OCI-LY3 (cell line): Measurements from ENCODE around the gene MRC2.

Source experiments
- H2AFZ ChIP-seq: fragments of 200-600, 300-600 bp; shearing (Covaris generic); 2 replicates; pipeline ENCODE4 v1.6.0; 2014; ENCODE audit warnings: antibody characterized with exemption, low read depth, low read length
- H3K27ac ChIP-seq: fragments of 200-600, 300-600 bp; sonication (generic); 2 replicates; pipeline ENCODE4 v1.5.1; 2014; ENCODE audit warnings: mild to moderate bottlenecking, low read length, moderate library complexity, mixed read lengths
- H3K27me3 ChIP-seq: fragments of 200-600, 300-600 bp; sonication (generic); 2 replicates; pipeline ENCODE4 v1.6.1; 2014; ENCODE audit warnings: low read depth, low read length, mixed read lengths
- H3K36me3 ChIP-seq: fragments of 200-600, 300-600 bp; sonication (generic); replicated peaks from 2 replicates; pipeline ENCODE3; 2014; ENCODE audit warnings: low read depth, low read length, mixed read lengths
- H3K4me1 ChIP-seq: fragments of 300-600, 200-600 bp; sonication (generic); 2 replicates; pipeline ENCODE4 v1.6.1; 2014; ENCODE audit warnings: low read length, mixed read lengths
- H3K4me2 ChIP-seq: fragments of 200-600, 300-600 bp; sonication (generic); 2 replicates; pipeline ENCODE4 v1.6.1; 2014; ENCODE audit warnings: low read length, mixed read lengths
- H3K4me3 ChIP-seq: fragments of 300-600, 200-600 bp; sonication (generic); 2 replicates; pipeline ENCODE4 v1.5.1; 2014; ENCODE audit warnings: antibody characterized with exemption, mild to moderate bottlenecking, low read length, moderate library complexity
- H3K79me2 ChIP-seq: fragments of 300-600, 200-600 bp; shearing (Covaris generic); 2 replicates; pipeline ENCODE4 v1.6.1; 2014; ENCODE audit warnings: mild to moderate bottlenecking, low read length, mixed read lengths
- H3K9ac ChIP-seq: fragments of 300-600, 200-600 bp; shearing (Covaris generic); 2 replicates; pipeline ENCODE4 v1.6.0; 2014; ENCODE audit warnings: mild to moderate bottlenecking, low read length, moderate library complexity
- H3K9me3 ChIP-seq: fragments of 200-600, 300-600 bp; shearing (Covaris generic); 2 replicates; pipeline ENCODE4 v1.6.1; 2014; ENCODE audit warnings: low read length, mixed read lengths; ENCODE audit not compliant: insufficient read depth
- H4K20me1 ChIP-seq: fragments of 200-600, 300-600 bp; sonication (generic); 2 replicates; pipeline ENCODE4 v1.6.1; 2016; ENCODE audit warnings: low read length, mixed read lengths; ENCODE audit not compliant: insufficient read depth
- CTCF ChIP-seq: fragments of 200-600, 300-600 bp; sonication (generic); IDR thresholded peaks from 2 replicates; pipeline ENCODE4 v1.5.1; 2014; ENCODE audit warnings: antibody characterized with exemption, low read length, low read depth
- EZH2phosphoT487 ChIP-seq: fragments of 200-600 bp; shearing (Covaris generic); IDR thresholded peaks from 2 replicates; pipeline ENCODE4 v1.6.1; 2018; ENCODE audit warnings: antibody characterized with exemption, mixed run types, low read depth

MRC2 gene

GRCh38 chr17:62657690-62658089 is 30.2 kb downstream of the MRC2 start:
- H3K9ac ChIP-seq, result no peak overlapping the region
- H4K20me1 ChIP-seq, result 0 out of 2 replicates have a peak, but pooled peaks cover 4% of the 10 kb centered on the region
- no peaks in the 10 kb centered on the region for H3K27me3 ChIP-seq
- no peaks in the 10 kb centered on the region for H3K79me2 ChIP-seq
- H3K4me2 ChIP-seq, result no peak overlapping the region
- H3K4me1 ChIP-seq, result peaks cover 16% of the 10 kb centered on the region
- H3K36me3 ChIP-seq, result no peaks in the 10 kb centered on the region
- TF ChIP-seq EZH2phosphoT487, result no peak
- no peak for TF ChIP-seq CTCF
- no peak overlapping the region for H2AFZ ChIP-seq
- no peaks in the 10 kb centered on the region; the same call in 1 of the 2 replicates for H3K9me3 ChIP-seq
- H3K27ac ChIP-seq, result no peak overlapping the region
- no peak overlapping the region for H3K4me3 ChIP-seq

- Histone ChIP-seq H2AFZ (no peak overlapping the region), H3K27ac (no peak overlapping the region), H3K9ac (no peak overlapping the region), H3K36me3 (no peaks in the 10 kb centered on the region), H3K4me1 (peaks cover 13% of the 10 kb centered on the region), H3K4me2 (no peak overlapping the region), H3K9me3 (no peaks in the 10 kb centered on the region; the same call in 1 of the 2 replicates), H3K27me3 (no peaks in the 10 kb centered on the region), H4K20me1 (0 out of 2 replicates have a peak, but pooled peaks cover 4% of the 10 kb centered on the region), H3K4me3 (no peak overlapping the region), H3K79me2 (no peaks in the 10 kb centered on the region)
- TF ChIP-seq CTCF (no peak), EZH2phosphoT487 (no peak)
Observed at GRCh38 chr17:62658136-62658920, 30.9 kb downstream of the MRC2 start.

- H3K27ac ChIP-seq, result no peak overlapping the region
- TF ChIP-seq EZH2phosphoT487, result no peak
- TF ChIP-seq CTCF, result no peak
- no peaks in the 10 kb centered on the region for H3K79me2 ChIP-seq
- no peaks in the 10 kb centered on the region for H3K36me3 ChIP-seq
- H3K9me3 ChIP-seq, result no peaks in the 10 kb centered on the region; the same call in 1 of the 2 replicates
- no peak overlapping the region for H3K4me3 ChIP-seq
- H3K9ac ChIP-seq, result no peak overlapping the region
- no peaks in the 10 kb centered on the region for H3K27me3 ChIP-seq
- 0 out of 2 replicates have a peak, but pooled peaks cover 4% of the 10 kb centered on the region for H4K20me1 ChIP-seq
- H3K4me1 ChIP-seq, result no peaks in the 10 kb centered on the region
- no peak overlapping the region for H3K4me2 ChIP-seq
- H2AFZ ChIP-seq, result no peak overlapping the region
Observed at GRCh38 chr17:62660629-62661118, 33.2 kb downstream of the MRC2 start.

GRCh38 chr17:62661337-62661736 is 33.9 kb downstream of the MRC2 start:
- Histone ChIP-seq H3K4me2 (no peak overlapping the region), H3K4me3 (no peak overlapping the region), H3K79me2 (no peaks in the 10 kb centered on the region), H4K20me1 (0 out of 2 replicates have a peak, but pooled peaks cover 4% of the 10 kb centered on the region), H3K27ac (no peak overlapping the region), H3K27me3 (no peaks in the 10 kb centered on the region), H3K4me1 (no peaks in the 10 kb centered on the region), H2AFZ (no peak overlapping the region), H3K9me3 (no peaks in the 10 kb centered on the region; the same call in 1 of the 2 replicates), H3K9ac (no peak overlapping the region), H3K36me3 (no peaks in the 10 kb centered on the region)
- TF ChIP-seq CTCF (no peak), EZH2phosphoT487 (no peak)
